ENCODE results near the gene BOD1.
A peak's percentile ranks its signal among the peaks of the same experiment; 100 is the strongest.
"Not testable (repeated sequence)": the region's sequence is repeated elsewhere in the genome, so short reads cannot be mapped to it uniquely, and the experiment has no call there.

BOD1 gene

GRCh38 chr5:173586133-173586532 is 30.3 kb downstream of the BOD1 start:
- Mint-ChIP-seq H3K9me3 (peaks cover 20 to 30% of the 10 kb centered on the region in 2 donors), H3K27me3 (peaks cover 28% of the 10 kb centered on the region in 2 donors), H3K36me3 (peaks cover 24 to 48% of the 10 kb centered on the region in 2 donors)
- not testable (repeated sequence) for DNase-seq; H3K4me1 Mint-ChIP-seq; H3K4me3 Mint-ChIP-seq; ATAC-seq (replicated peaks); H3K27ac Mint-ChIP-seq

GRCh38 chr5:173583346-173583745 is 33.1 kb downstream of the BOD1 start:
- ATAC-seq (replicated peaks) (no peak), DNase-seq (no peak)
- Mint-ChIP-seq H3K4me3 (no peak overlapping the region), H3K9me3 (peaks cover 26 to 32% of the 10 kb centered on the region in 2 donors), H3K27me3 (peaks cover 28% of the 10 kb centered on the region in 2 donors), H3K27ac (no peak overlapping the region), H3K4me1 (no peaks in the 10 kb centered on the region), H3K36me3 (peaks cover 26 to 41% of the 10 kb centered on the region in 2 donors)

GRCh38 chr5:173582216-173583111 is 34.0 kb downstream of the BOD1 start:
- H3K27me3 Mint-ChIP-seq = peaks cover 28% of the 10 kb centered on the region in 2 donors
- ATAC-seq (replicated peaks) (no peak), DNase-seq (no peak)
- no peak overlapping the region for H3K4me3 Mint-ChIP-seq
- peaks cover 26 to 42% of the 10 kb centered on the region in 2 donors for H3K36me3 Mint-ChIP-seq
- H3K9me3 Mint-ChIP-seq = peaks cover 22 to 29% of the 10 kb centered on the region in 2 donors
- H3K4me1 Mint-ChIP-seq = no peaks in the 10 kb centered on the region
- H3K27ac Mint-ChIP-seq = peak overlapping the region; percentile 62

- Mint-ChIP-seq H3K36me3 (peaks cover 24 to 42% of the 10 kb centered on the region in 2 donors), H3K27ac (no peak overlapping the region), H3K4me1 (no peaks in the 10 kb centered on the region), H3K9me3 (peaks cover 17 to 29% of the 10 kb centered on the region in 2 donors), H3K4me3 (no peak overlapping the region), H3K27me3 (peaks cover 30 to 34% of the 10 kb centered on the region in 2 donors)
- ATAC-seq (replicated peaks) (peak in 1 of 2 donors; percentile 36), DNase-seq (no peak)
Observed at GRCh38 chr5:173581408-173582215, 34.8 kb downstream of the BOD1 start.

- peaks cover 19 to 30% of the 10 kb centered on the region in 2 donors for H3K36me3 Mint-ChIP-seq
- no peak overlapping the region for H3K27ac Mint-ChIP-seq
- H3K4me1 Mint-ChIP-seq = no peaks in the 10 kb centered on the region
- H3K9me3 Mint-ChIP-seq = peaks cover 7 to 17% of the 10 kb centered on the region in 2 donors
- peaks cover 30 to 45% of the 10 kb centered on the region in 2 donors for H3K27me3 Mint-ChIP-seq
- H3K4me3 Mint-ChIP-seq = no peak overlapping the region
- no peak for ATAC-seq (replicated peaks)
- no peak for DNase-seq
Observed at GRCh38 chr5:173578947-173579615, 37.4 kb downstream of the BOD1 start.

GRCh38 chr5:173577817-173578216 is 38.6 kb downstream of the BOD1 start:
- peaks cover 11 to 20% of the 10 kb centered on the region in 2 donors for H3K36me3 Mint-ChIP-seq
- no peak overlapping the region for H3K4me3 Mint-ChIP-seq
- H3K9me3 Mint-ChIP-seq = peaks cover 5 to 15% of the 10 kb centered on the region in 2 donors
- no peak overlapping the region for H3K27ac Mint-ChIP-seq
- ATAC-seq (replicated peaks) = no peak
- H3K4me1 Mint-ChIP-seq = peaks cover 3 to 6% of the 10 kb centered on the region in 2 donors
- peaks cover 25 to 39% of the 10 kb centered on the region in 2 donors for H3K27me3 Mint-ChIP-seq
- no peak for DNase-seq

- no peak for DNase-seq
- no peak overlapping the region for H3K4me3 Mint-ChIP-seq
- H3K4me1 Mint-ChIP-seq = peaks cover 3 to 9% of the 10 kb centered on the region in 2 donors
- no peak overlapping the region for H3K27ac Mint-ChIP-seq
- peaks cover 5 to 15% of the 10 kb centered on the region in 2 donors for H3K9me3 Mint-ChIP-seq
- peaks cover 28 to 42% of the 10 kb centered on the region in 2 donors for H3K27me3 Mint-ChIP-seq
- no peak for ATAC-seq (replicated peaks)
- peaks cover 11 to 18% of the 10 kb centered on the region in 2 donors for H3K36me3 Mint-ChIP-seq
Observed at GRCh38 chr5:173577166-173577565, 39.3 kb downstream of the BOD1 start.

GRCh38 chr5:173575985-173576384 is 40.5 kb downstream of the BOD1 start:
- ATAC-seq (replicated peaks) (no peak), DNase-seq (no peak)
- H3K4me1 Mint-ChIP-seq = peaks cover 3 to 9% of the 10 kb centered on the region in 2 donors
- no peak overlapping the region for H3K4me3 Mint-ChIP-seq
- no peak overlapping the region for H3K27ac Mint-ChIP-seq
- H3K9me3 Mint-ChIP-seq = peaks cover 5 to 13% of the 10 kb centered on the region in 2 donors
- peaks cover 22 to 42% of the 10 kb centered on the region in 2 donors for H3K27me3 Mint-ChIP-seq
- peaks cover 7 to 16% of the 10 kb centered on the region in 2 donors for H3K36me3 Mint-ChIP-seq

- no peak for ATAC-seq (replicated peaks)
- no peak for DNase-seq
- Mint-ChIP-seq H3K27me3 (peaks cover 26 to 50% of the 10 kb centered on the region in 2 donors), H3K27ac (no peak overlapping the region), H3K4me3 (no peak overlapping the region), H3K9me3 (peaks cover 5 to 13% of the 10 kb centered on the region in 2 donors), H3K36me3 (peaks cover 7 to 16% of the 10 kb centered on the region in 2 donors), H3K4me1 (peaks cover 3 to 9% of the 10 kb centered on the region in 2 donors)
Observed at GRCh38 chr5:173574983-173575382, 41.5 kb downstream of the BOD1 start.

- H3K27me3 Mint-ChIP-seq = peaks cover 26 to 50% of the 10 kb centered on the region in 2 donors
- no peak overlapping the region for H3K4me3 Mint-ChIP-seq
- peaks cover 3 to 6% of the 10 kb centered on the region in 2 donors for H3K9me3 Mint-ChIP-seq
- H3K27ac Mint-ChIP-seq = no peak overlapping the region
- H3K4me1 Mint-ChIP-seq = peaks cover 3 to 9% of the 10 kb centered on the region in 2 donors
- ATAC-seq (replicated peaks) = peak; percentile 80 to 81
- H3K36me3 Mint-ChIP-seq = peaks cover 0 to 9% of the 10 kb centered on the region in 2 donors
- peak; percentile 34 for DNase-seq
Observed at GRCh38 chr5:173573126-173573960, 43.1 kb downstream of the BOD1 start.

- Mint-ChIP-seq H3K4me1 (peaks cover 3 to 9% of the 10 kb centered on the region in 2 donors), H3K36me3 (peaks cover 0 to 10% of the 10 kb centered on the region in 2 donors), H3K9me3 (peaks cover 7 to 11% of the 10 kb centered on the region in 2 donors), H3K27me3 (peaks cover 26 to 50% of the 10 kb centered on the region in 2 donors), H3K4me3 (no peak overlapping the region), H3K27ac (no peak overlapping the region)
- DNase-seq = no peak
- ATAC-seq (replicated peaks) = no peak
Observed at GRCh38 chr5:173572431-173573125, 43.9 kb downstream of the BOD1 start.

- Mint-ChIP-seq H3K27ac (no peak overlapping the region), H3K36me3 (peaks cover 0 to 7% of the 10 kb centered on the region in 2 donors)
- no peak for ATAC-seq (replicated peaks)
Observed at GRCh38 chr5:173570321-173571090, 45.9 kb downstream of the BOD1 start.

More at GRCh38 chr5:173570321-173571090, 45.9 kb downstream of the BOD1 start:
- DNase-seq = no peak
- Mint-ChIP-seq H3K4me3 (no peak overlapping the region), H3K9me3 (peaks cover 5 to 11% of the 10 kb centered on the region in 2 donors), H3K4me1 (peaks cover 3 to 9% of the 10 kb centered on the region in 2 donors), H3K27me3 (peaks cover 20 to 44% of the 10 kb centered on the region in 2 donors)
